ENCODE data around the gene B9D1. TPM values are rescaled to one million over a fixed set of nuclear protein-coding genes. Genes with fewer than 3 reads are reported as not detected.

The B9D1 gene
- total RNA-seq, 1 donor from 2014 or later = 9.4 TPM

DNA sequence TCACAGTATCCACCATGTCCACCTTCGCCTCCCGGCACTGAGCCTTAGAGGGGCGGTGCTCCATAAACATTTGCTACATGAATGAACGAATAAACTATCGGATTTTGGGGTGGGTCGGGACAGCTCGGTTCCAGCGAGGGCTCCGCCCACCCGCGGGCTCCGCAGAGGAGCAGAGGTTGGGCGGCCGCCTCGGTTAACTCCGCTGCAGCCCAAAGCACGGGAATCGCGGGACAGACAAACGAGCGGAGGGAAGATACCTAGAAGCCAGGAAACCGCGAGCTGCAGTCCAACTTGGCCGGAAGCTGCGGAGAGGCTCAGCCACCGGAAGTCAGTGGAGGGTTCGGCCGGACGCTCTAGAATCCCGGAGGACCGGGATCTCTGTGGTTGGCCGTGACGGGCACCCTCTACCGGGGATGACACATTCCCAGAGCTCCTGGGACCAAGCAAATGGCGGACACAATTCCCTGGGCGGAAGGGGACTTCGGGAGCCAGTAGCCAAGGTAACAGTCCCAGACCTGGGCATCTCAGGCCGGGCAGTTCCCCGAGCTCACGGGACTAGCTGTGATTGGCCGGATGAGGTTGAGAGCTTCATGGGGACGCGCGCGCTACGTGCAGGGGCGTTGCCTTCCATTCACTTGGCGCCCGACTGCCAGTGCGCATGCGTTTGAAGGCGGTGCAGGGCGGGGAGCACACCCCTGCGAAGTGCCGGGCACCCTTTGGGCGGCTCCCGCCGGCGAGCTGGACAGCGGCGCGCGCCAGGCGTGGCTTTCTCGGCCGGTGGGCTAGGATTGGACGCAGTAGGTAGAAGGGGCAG is 15.3 kb upstream of the B9D1 start:
- Mint-ChIP-seq H3K27me3 (ENCODE audit: low read depth) (no peaks in the 10 kb centered on the region), H3K4me1 (ENCODE audit: low read depth) (peaks cover 49% of the 10 kb centered on the region), H3K4me3 (ENCODE audit: unreplicated experiment) (peak overlapping the region; percentile 97), H3K27ac (ENCODE audit: unreplicated experiment) (peak overlapping the region; percentile 99), H3K9me3 (ENCODE audit: low read depth) (no peaks in the 10 kb centered on the region), H3K36me3 (ENCODE audit: low read depth) (peaks cover 20% of the 10 kb centered on the region)
- TF ChIP-seq, protein P1, sequence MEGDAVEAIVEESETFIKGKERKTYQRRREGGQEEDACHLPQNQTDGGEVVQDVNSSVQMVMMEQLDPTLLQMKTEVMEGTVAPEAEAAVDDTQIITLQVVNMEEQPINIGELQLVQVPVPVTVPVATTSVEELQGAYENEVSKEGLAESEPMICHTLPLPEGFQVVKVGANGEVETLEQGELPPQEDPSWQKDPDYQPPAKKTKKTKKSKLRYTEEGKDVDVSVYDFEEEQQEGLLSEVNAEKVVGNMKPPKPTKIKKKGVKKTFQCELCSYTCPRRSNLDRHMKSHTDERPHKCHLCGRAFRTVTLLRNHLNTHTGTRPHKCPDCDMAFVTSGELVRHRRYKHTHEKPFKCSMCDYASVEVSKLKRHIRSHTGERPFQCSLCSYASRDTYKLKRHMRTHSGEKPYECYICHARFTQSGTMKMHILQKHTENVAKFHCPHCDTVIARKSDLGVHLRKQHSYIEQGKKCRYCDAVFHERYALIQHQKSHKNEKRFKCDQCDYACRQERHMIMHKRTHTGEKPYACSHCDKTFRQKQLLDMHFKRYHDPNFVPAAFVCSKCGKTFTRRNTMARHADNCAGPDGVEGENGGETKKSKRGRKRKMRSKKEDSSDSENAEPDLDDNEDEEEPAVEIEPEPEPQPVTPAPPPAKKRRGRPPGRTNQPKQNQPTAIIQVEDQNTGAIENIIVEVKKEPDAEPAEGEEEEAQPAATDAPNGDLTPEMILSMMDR (IDR thresholded peaks at IDR 0.05) = peak; percentile 35
- DNase-seq (ENCODE audit: low spot score) = peak; percentile 100

DNA sequence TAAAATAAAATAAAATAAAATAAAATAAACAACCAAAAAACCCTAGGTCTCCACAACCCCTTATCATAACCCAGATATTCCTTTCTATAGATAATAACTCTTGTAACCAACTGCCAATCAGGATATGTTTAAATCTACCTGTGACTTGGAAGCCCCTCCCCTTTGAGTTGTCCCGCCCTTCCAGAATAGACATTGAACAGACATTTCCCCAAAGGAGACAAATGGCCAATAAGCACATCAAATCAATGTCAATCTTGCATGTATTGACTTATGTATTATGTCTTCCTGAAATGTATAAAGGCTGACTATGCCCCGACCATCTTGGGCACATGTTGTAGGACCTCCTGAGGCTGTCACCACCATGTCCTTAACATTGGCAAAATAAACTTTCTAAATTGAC is 14.3 kb upstream of the B9D1 start:
- TF ChIP-seq, protein P1 (IDR thresholded peaks at IDR 0.05) = no peak
- no peaks in the 10 kb centered on the region for H3K27me3 Mint-ChIP-seq (ENCODE audit: low read depth)
- peaks cover 18% of the 10 kb centered on the region for H3K36me3 Mint-ChIP-seq (ENCODE audit: low read depth)
- H3K4me1 Mint-ChIP-seq (ENCODE audit: low read depth) = peaks cover 46% of the 10 kb centered on the region
- no peak for DNase-seq (ENCODE audit: low spot score)
- peak overlapping the region; percentile 99 for H3K27ac Mint-ChIP-seq (ENCODE audit: unreplicated experiment)
- H3K4me3 Mint-ChIP-seq (ENCODE audit: unreplicated experiment) = peak overlapping the region; percentile 97
- H3K9me3 Mint-ChIP-seq (ENCODE audit: low read depth) = no peaks in the 10 kb centered on the region

DNA sequence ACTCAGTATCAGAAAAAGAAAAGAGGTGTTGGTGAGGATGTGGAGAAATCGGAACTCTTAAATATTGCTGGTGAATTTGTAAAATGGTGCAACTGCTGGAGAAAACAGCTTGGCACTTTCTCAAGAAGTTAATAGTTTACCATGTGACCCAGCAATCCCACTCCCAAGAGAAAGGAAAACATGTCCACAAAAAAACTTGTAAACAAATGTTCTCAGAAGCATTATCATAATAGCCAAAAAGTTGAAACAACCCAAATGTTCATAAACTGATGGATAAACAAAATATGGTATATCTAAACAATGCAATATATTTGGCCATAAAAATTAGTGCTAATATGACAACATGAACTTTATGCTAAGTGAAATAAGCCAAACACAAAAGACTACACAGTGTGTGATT is 13.2 kb upstream of the B9D1 start:
- no peaks in the 10 kb centered on the region for H3K9me3 Mint-ChIP-seq (ENCODE audit: low read depth)
- no peak overlapping the region for H3K27ac Mint-ChIP-seq (ENCODE audit: unreplicated experiment)
- no peak for DNase-seq (ENCODE audit: low spot score)
- TF ChIP-seq, protein P1 (IDR thresholded peaks at IDR 0.05) = no peak
- H3K4me3 Mint-ChIP-seq (ENCODE audit: unreplicated experiment) = no peak overlapping the region
- H3K4me1 Mint-ChIP-seq (ENCODE audit: low read depth) = peaks cover 44% of the 10 kb centered on the region
- H3K36me3 Mint-ChIP-seq (ENCODE audit: low read depth) = peaks cover 13% of the 10 kb centered on the region
- H3K27me3 Mint-ChIP-seq (ENCODE audit: low read depth) = no peaks in the 10 kb centered on the region

DNA sequence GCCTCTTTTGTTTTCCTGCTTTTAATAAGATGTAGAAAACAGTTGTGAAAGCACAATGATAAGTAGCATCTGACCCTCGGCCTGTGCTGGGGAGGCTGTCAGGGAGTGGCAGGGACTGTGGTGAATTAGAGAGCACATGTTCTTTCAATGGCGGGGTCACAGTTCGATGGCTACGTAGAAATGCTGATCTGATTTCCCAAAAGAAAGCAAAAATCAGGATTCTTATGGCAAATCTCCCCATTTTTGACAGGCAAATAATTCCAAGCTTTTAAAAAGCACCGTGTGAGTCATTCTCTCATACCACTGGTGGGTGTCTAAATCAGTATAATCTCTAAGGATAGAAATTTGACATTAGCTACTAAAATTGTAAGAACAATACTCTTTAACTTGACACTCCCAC is 11.6 kb upstream of the B9D1 start:
- DNase-seq (ENCODE audit: low spot score) = no peak
- Mint-ChIP-seq H3K36me3 (ENCODE audit: low read depth) (peaks cover under 1% of the 10 kb centered on the region), H3K9me3 (ENCODE audit: low read depth) (no peaks in the 10 kb centered on the region), H3K4me3 (ENCODE audit: unreplicated experiment) (no peak overlapping the region), H3K4me1 (ENCODE audit: low read depth) (peaks cover 43% of the 10 kb centered on the region), H3K27me3 (ENCODE audit: low read depth) (no peaks in the 10 kb centered on the region), H3K27ac (ENCODE audit: unreplicated experiment) (peak overlapping the region; percentile 45)
- TF ChIP-seq, protein P1 (IDR thresholded peaks at IDR 0.05) = no peak

DNA sequence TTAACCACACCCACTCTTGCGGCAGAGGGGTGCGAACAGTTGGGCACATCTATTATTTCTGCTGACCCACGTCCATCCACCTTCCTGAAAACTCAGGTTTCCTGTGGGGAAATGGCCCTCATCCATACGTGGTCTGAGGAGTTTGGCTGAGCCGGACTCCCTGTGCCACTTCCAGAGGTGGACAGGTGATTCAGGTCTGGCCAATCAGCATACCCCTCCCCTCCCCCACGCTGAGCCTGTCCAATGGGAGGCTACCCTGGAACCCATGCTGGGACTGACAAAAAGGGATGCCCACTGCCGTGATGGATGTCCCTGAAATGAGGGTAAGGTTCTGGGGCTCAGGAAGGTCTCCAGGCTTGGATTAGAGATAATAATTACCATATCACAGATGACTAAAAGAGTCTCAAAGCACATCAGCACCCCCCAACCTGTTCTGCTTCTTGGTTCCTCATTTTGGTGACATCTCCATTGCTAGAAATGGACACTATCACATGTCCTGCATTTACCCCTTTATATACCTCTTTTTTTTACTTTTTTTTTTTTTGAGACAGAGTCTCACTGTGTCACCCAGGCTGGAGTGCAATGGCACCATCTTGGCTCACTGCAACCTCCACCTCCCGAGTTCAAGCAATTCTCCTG is 10.5 kb upstream of the B9D1 start:
- no peak overlapping the region for H3K27ac Mint-ChIP-seq (ENCODE audit: unreplicated experiment)
- no peaks in the 10 kb centered on the region for H3K36me3 Mint-ChIP-seq (ENCODE audit: low read depth)
- H3K27me3 Mint-ChIP-seq (ENCODE audit: low read depth) = no peaks in the 10 kb centered on the region
- peak; percentile 60 for DNase-seq (ENCODE audit: low spot score)
- H3K4me1 Mint-ChIP-seq (ENCODE audit: low read depth) = peaks cover 51% of the 10 kb centered on the region
- TF ChIP-seq, protein P1 (IDR thresholded peaks at IDR 0.05) = no peak
- no peaks in the 10 kb centered on the region for H3K9me3 Mint-ChIP-seq (ENCODE audit: low read depth)
- H3K4me3 Mint-ChIP-seq (ENCODE audit: unreplicated experiment) = no peak overlapping the region

Data from chondrocyte (in vitro differentiated cells).